DND-41 (cell line): Measurements from ENCODE around the gene PDGFRA.

Source experiments
- CTCF ChIP-seq: IDR thresholded peaks from 2 replicates; pipeline ENCODE4 v1.5.1; 2012; ENCODE audit warnings: borderline replicate concordance, low read length, moderate library complexity, mild to moderate bottlenecking; ENCODE audit not compliant: poor library complexity, severe bottlenecking; ENCODE audit errors: extremely low read depth
- EZH2 ChIP-seq: IDR thresholded peaks from 3 replicates; pipeline ENCODE4 v1.6.1; 2012; ENCODE audit warnings: borderline replicate concordance, low read depth, mild to moderate bottlenecking, moderate library complexity, low read length, inconsistent platforms; ENCODE audit not compliant: severe bottlenecking

- TF ChIP-seq CTCF = no peak
- no peak for TF ChIP-seq EZH2
These were observed 48.6 kb downstream of the PDGFRA start for GRCh38 chr4:54277691-54278090.
